ENCODE results near the gene WWOX. TPM values are rescaled to one million over a fixed set of nuclear protein-coding genes. Genes with fewer than 3 reads are reported as not detected.

WWOX gene
- total RNA-seq, 1 donor from 2014 or later, result 28.2 TPM

- Mint-ChIP-seq H3K27ac (ENCODE audit: unreplicated experiment) (no peak overlapping the region), H3K4me1 (ENCODE audit: unreplicated experiment) (peaks cover 15% of the 10 kb centered on the region)
- no peak for TF ChIP-seq CTCF (IDR thresholded peaks at IDR 0.05)
Measured at GRCh38 chr16:78102122-78102660, 2.7 kb downstream of the WWOX start.

GRCh38 chr16:78102865-78103264 lies 3.4 kb downstream of the WWOX start:
- peaks cover 15% of the 10 kb centered on the region for H3K4me1 Mint-ChIP-seq (ENCODE audit: unreplicated experiment)

More at GRCh38 chr16:78102122-78102660, 2.7 kb downstream of the WWOX start:
- Mint-ChIP-seq H3K4me3 (ENCODE audit: unreplicated experiment) (no peak overlapping the region), H3K27me3 (ENCODE audit: unreplicated experiment) (no peaks in the 10 kb centered on the region), H3K36me3 (ENCODE audit: unreplicated experiment) (no peaks in the 10 kb centered on the region), H3K9me3 (ENCODE audit: unreplicated experiment) (no peaks in the 10 kb centered on the region)
- DNase-seq (ENCODE audit: extremely low spot score, unreplicated experiment), result no peak

GRCh38 chr16:78105517-78105916 lies 6.1 kb downstream of the WWOX start:
- Mint-ChIP-seq H3K36me3 (ENCODE audit: unreplicated experiment) (peaks cover 9% of the 10 kb centered on the region), H3K4me3 (ENCODE audit: unreplicated experiment) (no peak overlapping the region), H3K4me1 (ENCODE audit: unreplicated experiment) (peaks cover 5% of the 10 kb centered on the region), H3K9me3 (ENCODE audit: unreplicated experiment) (no peaks in the 10 kb centered on the region), H3K27me3 (ENCODE audit: unreplicated experiment) (no peaks in the 10 kb centered on the region), H3K27ac (ENCODE audit: unreplicated experiment) (no peak overlapping the region)
- DNase-seq (ENCODE audit: extremely low spot score, unreplicated experiment), result no peak
- TF ChIP-seq CTCF (IDR thresholded peaks at IDR 0.05), result no peak

More at GRCh38 chr16:78102865-78103264, 3.4 kb downstream of the WWOX start:
- no peak overlapping the region for H3K27ac Mint-ChIP-seq (ENCODE audit: unreplicated experiment)
- DNase-seq (ENCODE audit: extremely low spot score, unreplicated experiment), result no peak
- TF ChIP-seq CTCF (IDR thresholded peaks at IDR 0.05), result no peak
- H3K36me3 Mint-ChIP-seq (ENCODE audit: unreplicated experiment), result no peaks in the 10 kb centered on the region
- H3K4me3 Mint-ChIP-seq (ENCODE audit: unreplicated experiment), result no peak overlapping the region
- H3K27me3 Mint-ChIP-seq (ENCODE audit: unreplicated experiment), result no peaks in the 10 kb centered on the region
- no peaks in the 10 kb centered on the region for H3K9me3 Mint-ChIP-seq (ENCODE audit: unreplicated experiment)

- Mint-ChIP-seq H3K27ac (ENCODE audit: unreplicated experiment) (no peak overlapping the region), H3K27me3 (ENCODE audit: unreplicated experiment) (no peaks in the 10 kb centered on the region), H3K36me3 (ENCODE audit: unreplicated experiment) (peaks cover 9% of the 10 kb centered on the region), H3K4me1 (ENCODE audit: unreplicated experiment) (peaks cover 4% of the 10 kb centered on the region), H3K9me3 (ENCODE audit: unreplicated experiment) (no peaks in the 10 kb centered on the region), H3K4me3 (ENCODE audit: unreplicated experiment) (no peak overlapping the region)
- no peak for TF ChIP-seq CTCF (IDR thresholded peaks at IDR 0.05)
- no peak for DNase-seq (ENCODE audit: extremely low spot score, unreplicated experiment)
Measured at GRCh38 chr16:78106686-78107085, 7.2 kb downstream of the WWOX start.

- DNase-seq (ENCODE audit: extremely low spot score, unreplicated experiment), result no peak
- Mint-ChIP-seq H3K4me1 (ENCODE audit: unreplicated experiment) (peaks cover 4% of the 10 kb centered on the region), H3K36me3 (ENCODE audit: unreplicated experiment) (peaks cover 13% of the 10 kb centered on the region), H3K9me3 (ENCODE audit: unreplicated experiment) (no peaks in the 10 kb centered on the region), H3K27me3 (ENCODE audit: unreplicated experiment) (no peaks in the 10 kb centered on the region), H3K4me3 (ENCODE audit: unreplicated experiment) (no peak overlapping the region), H3K27ac (ENCODE audit: unreplicated experiment) (no peak overlapping the region)
- no peak for TF ChIP-seq CTCF (IDR thresholded peaks at IDR 0.05)
Measured at GRCh38 chr16:78108451-78108850, 9.0 kb downstream of the WWOX start.
